GM18507 (cell line): ENCODE data around the gene ST6GALNAC3.
"Not testable (repeated sequence)": the region's sequence is repeated elsewhere in the genome, so short reads cannot be mapped to it uniquely, and the experiment has no call there.

Experiments used
- DNase-seq: peaks from one replicate; pipeline ENCODE4 v3.0.0; 2011; ENCODE audit warnings: low read depth; ENCODE audit not compliant: insufficient read length; ENCODE audit errors: extremely low spot score
- FAIRE-seq: peaks from 2 replicates; lab custom pipeline; 2011; peaks lifted over from hg19 to GRCh38; lab: Jason Lieb, UNC

ST6GALNAC3 gene

DNA sequence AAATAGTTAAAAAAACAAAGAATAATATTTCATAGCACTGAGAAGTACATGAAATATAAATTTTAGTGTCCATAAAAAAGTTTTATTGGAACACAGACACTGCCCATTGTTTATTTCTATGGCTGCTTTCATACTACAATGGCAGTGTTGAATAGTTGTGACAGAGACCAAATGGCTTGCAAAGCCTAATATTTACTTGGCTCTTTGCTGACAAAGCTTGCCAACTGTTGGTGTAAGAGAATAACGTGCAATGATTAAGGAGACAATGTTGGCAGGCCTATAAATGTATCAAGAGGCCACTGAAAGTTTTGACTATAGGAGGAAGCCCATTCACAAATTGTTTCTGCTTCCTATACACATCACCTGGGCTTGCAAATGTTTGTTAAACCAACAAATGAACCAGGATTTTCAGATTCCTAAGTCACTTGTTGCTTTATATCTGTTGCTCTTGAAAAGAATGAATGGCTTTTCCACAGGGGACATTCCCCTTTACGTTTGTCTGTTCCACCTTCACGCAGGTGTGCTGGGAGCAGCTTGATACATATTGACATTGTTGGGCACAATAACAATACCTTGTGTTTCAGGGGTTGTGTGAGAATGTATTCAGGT, 5.5 kb upstream of the ST6GALNAC3 start:
- FAIRE-seq: no peak
- DNase-seq: no peak

DNA sequence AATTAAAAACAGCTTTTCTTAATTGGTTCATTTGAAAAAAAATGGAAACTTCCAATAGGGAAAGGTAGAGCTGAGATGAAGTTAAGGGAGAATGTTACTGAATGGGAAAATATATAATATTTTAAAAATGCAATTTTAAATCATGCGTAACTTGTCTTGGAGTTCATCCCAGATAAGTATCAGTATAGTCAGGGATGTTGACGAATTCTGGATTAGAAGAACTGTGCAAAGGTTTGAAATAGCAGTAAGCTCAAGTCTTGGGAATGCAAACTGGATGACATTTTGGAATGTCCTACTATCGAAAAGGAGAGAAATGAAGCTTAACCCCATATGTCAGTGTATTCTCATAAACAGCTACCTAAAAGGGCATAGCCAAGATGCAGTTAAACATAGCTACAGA, 4.0 kb upstream of the ST6GALNAC3 start:
- no peak for DNase-seq
- FAIRE-seq: no peak

DNA sequence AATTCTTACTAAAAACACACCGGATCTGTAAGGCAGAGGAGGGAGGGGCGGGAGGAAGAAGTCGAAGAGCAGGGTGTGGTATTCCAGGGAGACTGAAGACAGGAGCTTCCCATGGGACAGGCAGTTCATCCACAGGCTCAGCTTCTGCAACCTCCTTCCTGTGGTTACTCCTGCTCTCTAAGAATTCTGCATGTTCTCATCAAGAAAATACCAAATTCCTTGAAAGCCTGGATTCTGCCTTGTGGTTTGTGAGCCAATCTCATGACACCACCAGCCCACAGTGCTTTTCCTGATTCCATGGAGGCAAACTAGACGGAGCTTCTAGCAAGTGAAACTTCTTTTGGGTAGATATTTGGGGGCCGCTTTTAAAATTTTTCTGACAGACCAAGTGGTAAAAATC, 1.1 kb upstream of the ST6GALNAC3 start:
- DNase-seq: no peak

DNA sequence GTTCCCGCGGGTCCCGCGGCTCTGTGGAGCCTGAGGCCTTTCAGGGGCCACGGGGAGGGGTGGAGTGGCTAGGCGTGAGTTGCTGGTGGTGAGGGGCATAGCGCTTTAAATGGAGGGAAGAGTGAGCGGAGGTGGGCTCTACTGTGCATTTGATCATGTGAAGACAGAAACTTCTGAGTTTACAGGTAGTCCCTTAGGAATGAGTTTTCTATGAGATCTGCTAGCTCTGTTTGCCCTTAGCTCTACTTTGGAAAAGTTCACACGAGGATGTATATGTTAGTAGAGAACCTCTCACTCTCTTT, 593 bp downstream of the ST6GALNAC3 start:
- FAIRE-seq: no peak
- DNase-seq: no peak

More for the DNA sequence above, 1.1 kb upstream of the ST6GALNAC3 start:
- FAIRE-seq: no peak

DNA sequence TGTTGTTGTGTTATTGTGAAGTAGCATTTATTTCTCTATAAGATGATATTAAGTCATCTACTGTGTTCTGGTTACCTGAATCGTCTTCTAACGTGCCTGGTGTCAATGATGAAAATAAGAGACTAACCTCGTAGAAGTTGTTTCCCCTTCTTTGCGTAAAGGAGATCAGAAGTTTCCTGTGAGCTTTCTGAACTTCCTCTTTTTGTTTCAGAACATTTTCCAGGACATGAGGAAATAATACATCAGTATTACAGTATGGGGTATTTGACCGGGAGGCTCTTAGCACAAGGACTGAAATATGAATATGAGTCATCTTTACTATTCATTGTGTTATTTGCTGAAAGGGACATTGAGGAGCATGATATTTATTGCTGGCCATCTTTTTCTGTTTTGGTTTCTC, 1.3 kb downstream of the ST6GALNAC3 start:
- DNase-seq: no peak
- no peak for FAIRE-seq

DNA sequence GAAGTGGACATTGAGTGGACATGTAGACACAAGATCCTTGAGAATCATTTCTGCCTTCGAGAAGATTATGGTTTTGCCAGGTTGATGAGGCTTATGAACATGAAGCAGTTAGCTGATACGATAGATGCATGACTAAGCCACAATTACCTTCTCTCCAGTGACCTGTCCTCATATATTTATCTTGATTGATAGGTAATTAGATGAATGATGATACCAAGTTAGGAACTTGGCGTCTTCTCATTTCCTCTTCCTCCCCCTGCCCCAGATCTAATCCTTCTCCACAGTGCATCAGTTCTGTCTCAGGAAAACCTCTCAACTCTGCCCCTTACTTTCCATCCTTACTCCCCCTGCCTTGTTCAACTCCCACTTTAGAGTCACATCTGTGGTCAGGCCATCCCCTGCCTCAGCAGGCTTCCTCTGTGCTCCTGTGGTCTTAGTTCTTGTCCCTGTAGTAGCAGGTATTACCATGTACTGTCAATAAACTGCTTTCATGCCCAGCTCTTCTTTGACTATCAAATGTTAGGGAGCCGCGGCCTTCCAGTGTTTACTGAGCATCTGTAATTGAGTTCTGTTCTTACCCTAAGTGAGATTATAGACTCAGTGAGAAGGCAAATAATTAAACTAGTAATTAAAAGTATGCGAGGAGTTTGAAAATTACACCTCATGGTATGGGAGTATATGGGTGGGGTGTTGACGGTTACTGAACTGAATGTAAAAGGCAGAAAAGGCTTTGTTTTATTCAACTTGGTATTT, 5.1 kb downstream of the ST6GALNAC3 start:
- no peak for DNase-seq
- FAIRE-seq: no peak

DNA sequence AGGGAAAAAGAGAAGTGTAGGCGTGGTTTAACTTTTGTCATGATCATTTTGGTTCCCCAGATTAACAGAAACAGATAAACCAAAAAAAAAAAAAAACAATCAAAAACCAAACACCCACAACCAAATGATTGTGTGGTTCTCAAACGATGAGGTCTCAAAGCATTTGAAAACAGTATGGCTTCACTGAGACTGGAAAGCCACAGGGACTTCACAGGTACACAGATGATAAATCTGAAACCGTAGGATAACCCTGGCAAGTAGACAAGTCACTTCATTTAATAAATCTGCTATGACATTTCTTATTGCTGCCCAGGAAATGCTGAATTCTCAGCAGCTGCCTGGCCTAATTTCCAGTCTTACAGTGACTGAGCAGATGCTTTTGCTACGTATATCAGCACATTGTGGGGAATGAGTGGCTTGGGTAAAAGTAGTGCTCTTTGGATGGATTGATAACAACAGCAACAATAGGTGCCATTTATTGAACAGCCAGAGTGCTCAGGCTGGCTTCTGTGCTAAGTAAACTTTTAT, 6.1 kb downstream of the ST6GALNAC3 start:
- DNase-seq: no peak
- no peak for FAIRE-seq

DNA sequence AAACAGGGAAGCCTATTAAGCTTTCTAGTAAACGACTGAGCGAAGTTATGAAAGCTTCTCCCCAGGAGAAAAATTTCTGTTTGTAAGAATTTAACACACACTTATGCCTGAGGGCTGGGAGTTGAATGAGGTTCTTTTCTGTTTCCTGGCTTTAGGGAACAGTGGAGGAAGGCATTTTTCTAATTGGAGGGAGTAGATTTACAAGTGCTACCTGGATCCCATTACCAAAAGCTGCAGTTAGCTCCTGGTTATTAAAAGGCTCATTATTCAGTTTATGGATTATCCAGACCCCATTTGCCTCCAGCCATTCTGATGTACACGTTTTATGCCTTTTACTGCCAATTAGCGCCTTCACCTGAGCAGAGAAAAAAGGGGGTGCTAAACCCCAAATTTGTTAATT, 7.5 kb downstream of the ST6GALNAC3 start:
- FAIRE-seq (no peak), DNase-seq (no peak)

DNA sequence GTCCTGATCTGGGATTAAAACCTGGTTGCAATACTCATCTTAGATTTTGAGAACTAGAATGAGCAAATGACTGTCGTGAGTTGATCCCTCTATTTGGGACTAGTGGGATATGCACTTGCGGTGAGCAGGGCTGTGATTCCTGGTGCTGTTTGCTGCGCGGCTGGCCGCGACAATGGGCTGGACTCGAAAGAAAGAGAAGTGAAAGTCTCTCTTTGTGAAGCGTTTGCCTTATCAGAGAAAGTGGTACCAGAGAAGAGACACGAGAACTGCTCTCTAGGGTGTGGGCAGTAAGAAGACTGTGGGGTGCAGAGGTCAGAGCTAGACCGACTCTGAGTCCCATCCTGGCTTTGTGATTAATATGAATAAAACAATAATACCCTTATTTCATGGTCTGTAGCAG, 8.6 kb downstream of the ST6GALNAC3 start:
- DNase-seq: no peak
- no peak for FAIRE-seq

DNA sequence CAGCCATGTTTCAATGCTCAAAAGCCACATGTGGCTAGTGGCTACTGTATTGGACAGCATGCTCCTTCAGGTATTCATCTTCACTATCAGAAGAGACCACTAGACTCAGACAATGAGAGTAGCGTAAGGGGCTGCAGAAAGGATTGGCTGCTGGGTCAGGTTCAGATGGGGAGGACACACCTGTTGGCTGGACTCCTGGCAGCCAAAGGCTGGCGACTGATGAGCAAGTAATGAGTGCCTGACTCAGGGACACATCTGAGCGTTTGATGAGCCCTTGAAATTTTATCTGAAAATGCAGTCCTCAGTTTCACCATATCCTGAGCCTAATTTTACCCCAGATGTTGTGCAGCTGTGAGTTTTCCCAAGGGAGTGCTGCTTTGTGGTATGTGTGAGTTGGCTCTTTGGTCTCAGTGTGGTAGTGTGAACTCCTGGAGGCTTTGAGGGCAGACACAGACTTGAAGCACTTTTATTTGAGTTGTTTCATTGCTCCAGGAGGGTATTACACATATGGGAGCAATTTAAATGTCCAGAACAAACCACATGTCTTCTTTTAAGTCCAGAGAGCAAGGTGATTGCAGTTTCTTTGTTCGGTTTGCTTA, 9.6 kb downstream of the ST6GALNAC3 start:
- no peak for FAIRE-seq
- no peak for DNase-seq

DNA sequence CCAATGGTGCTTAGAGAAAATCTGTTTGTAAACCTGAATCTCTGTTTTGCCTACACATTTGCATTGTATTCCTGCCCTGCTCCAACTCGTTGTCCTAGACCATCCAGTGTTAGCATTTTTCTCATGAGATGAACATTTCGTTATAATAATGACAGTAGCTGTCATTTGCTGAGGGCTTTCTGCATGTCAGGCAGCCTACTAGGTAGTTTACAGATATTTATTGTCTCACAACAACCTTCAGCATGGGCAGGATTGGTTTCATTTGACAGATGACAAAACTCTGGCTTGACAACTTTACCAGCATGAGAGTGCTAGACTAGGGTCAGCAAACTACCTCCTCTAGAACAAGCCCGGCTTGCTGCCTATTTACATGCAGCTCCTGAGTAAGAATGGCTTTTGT, 10.1 kb downstream of the ST6GALNAC3 start:
- DNase-seq (no peak), FAIRE-seq (no peak)

DNA sequence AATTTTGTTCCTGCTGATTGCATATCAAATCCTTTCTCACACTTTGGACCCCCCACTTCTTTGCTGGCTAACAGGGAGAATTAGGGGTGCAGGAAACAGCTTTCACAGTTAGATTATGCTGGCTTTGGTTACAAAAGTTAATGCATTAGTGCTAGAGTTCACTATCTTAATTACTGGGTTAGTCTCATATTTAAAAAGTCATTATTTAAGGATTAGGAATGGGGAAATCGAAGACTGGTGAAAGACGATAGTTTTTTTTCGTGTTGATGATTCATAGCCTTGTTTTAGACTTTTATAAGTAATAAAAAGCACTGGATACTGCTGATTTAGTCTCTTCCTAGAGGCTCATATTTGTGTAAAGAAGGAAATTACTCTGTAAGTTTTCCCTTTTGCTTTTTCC, 11.6 kb downstream of the ST6GALNAC3 start:
- FAIRE-seq: no peak

DNA sequence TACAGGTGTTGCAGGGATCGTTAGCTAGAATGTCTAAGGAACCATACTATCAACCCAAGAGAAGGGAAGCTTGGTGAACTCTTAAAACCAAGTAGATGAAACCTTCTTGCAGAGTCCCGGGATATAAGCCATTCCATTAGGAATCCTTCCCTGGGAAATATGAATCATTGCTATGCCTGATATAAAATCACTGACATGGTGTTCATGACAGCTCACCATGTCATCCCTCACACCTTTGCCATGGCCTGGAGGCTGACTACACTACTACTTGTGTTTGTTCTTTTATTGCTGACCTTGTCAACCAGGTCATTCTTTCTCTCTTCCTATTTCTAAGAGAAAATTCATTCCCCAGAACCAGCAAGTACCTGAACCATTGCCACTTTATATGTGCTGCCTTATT, 12.1 kb downstream of the ST6GALNAC3 start:
- no peak for DNase-seq
- no peak for FAIRE-seq

More for the DNA sequence above, 11.6 kb downstream of the ST6GALNAC3 start:
- no peak for DNase-seq

DNA sequence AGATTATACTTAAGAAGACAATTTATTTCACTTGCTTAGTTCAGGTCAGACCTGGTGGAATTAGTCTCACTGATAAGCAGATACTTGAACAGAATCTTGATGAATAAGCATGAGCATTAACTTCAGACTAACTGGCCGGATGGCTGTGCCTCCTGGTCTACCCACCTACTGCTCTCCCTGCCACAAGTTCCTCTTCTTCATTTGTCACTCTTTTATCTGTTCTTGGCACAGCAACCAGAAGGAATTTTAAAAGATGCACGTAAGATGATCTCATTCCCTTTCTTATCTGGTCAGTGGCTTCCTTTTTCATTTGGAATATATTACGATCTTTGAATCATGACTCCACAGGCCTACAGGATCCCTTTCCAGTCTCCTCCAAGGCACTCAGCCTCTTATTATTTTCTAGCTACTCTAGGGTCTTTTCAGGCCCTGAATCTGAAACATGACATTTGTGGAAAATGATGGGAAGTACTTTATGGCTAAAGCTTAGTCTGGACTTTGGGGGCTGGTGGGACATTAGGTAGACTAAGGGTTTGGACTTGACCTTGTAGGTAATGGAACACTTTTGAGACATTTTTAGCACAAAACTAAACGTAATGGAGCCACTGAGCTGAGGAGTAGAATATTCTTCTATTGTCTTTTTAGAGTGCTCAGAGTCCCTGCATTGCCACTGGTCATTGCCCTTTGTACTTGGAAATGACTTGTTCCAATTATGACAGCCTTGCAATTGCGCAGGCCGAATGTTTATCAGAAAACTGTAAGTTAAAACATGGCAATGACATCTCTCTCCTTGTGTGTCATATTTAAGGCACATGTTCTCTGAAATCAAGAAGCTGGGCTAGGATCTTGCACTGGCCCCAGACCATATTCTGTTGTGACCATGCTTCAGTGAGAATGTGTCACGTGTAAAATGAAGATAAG, 16.0 kb downstream of the ST6GALNAC3 start:
- no peak for DNase-seq
- no peak for FAIRE-seq

DNA sequence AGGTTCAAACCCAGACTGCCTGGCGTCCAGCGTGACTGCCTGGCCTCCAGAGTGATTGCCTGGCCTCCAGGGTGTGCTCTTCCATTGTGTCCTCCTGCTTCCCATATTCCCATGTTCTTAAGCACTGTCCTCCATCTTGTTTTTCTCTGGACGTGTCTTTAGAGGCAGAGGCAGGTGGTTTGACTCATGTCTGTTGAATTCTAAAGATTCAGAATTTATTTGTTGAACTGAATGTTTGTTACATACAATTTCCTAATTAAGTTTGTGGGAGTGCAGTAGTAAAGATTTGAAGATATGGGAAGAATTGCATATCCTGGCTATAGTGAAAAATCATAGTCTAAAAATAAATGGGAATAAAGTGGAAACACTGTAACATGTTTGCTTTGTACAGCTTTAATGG, 18.3 kb downstream of the ST6GALNAC3 start:
- FAIRE-seq: no peak
- no peak for DNase-seq

DNA sequence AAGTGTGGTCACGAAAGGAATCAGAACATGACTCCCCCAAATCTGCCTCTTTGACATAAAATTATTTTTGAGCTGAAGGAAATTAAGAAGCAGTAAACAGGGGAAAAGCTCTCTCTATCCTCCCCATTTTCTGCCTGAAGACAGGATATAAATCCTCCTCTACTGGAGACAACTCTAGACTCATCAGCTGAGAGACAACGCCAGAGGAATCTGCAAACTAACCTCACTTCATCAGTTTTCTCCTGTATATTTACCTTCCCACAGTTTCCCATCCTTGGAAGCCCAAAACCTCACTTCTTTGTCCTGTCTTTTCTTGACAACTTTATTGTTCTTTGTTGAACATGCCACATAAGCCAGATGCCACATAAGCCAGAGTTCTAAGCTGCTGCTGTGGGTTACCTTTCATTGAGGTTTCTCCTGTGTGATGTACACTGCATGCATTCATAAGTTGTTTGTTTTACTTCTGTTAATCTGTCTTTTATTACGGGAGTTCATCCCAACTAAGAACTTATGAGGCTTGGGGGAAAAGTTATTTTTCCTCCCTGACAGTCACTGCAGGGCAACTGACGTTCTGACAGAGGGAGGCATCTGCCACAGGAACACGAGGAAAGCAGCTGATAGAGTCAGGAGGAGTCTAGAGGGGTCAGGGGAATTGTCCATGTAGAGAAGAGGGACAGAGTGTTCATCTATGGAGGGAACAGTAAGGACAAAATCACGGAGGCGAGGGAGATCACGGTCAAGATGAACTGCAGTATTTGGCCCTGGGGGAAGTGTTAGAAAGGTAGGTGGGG, 19.2 kb downstream of the ST6GALNAC3 start:
- FAIRE-seq (no peak), DNase-seq (no peak)

DNA sequence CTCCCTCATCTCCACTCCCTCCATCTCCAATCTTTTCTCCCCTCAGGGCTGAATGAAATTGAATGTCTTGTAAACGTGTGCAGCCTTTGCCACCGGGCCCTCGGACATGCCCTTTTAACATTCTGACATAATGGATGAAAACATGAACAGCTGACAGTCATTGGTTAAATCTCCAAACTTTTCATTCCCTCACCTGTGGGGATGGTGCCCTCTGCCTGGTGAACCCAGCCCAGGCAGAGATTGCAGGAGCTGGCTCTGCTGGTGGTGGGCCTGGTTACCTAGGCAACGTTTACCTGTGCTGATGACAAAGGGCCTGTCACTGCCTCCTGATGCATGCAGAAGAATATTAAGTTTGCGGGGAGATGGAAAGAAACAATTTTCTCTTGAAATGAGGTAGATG, 21.3 kb downstream of the ST6GALNAC3 start:
- no peak for DNase-seq
- no peak for FAIRE-seq

DNA sequence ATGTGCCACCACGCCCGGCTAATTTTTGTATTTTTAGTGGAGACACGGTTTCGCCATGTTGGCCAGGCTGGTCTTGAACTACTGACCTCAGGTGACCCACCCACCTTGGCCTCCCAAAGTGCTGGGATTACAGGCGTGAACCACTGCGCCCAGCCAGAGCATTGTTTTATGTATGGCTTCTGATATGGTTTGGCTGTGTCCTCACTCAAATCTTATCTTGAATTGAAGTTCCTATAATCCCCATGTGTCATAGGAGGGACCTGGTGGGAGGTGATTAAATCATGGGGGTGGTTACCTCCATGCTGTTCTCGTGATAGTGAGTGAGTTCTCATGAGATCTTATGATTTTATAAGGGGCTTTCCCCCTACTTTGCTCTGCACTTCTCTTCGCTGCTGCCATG, 22.5 kb downstream of the ST6GALNAC3 start:
- DNase-seq, FAIRE-seq: not testable (repeated sequence)

DNA sequence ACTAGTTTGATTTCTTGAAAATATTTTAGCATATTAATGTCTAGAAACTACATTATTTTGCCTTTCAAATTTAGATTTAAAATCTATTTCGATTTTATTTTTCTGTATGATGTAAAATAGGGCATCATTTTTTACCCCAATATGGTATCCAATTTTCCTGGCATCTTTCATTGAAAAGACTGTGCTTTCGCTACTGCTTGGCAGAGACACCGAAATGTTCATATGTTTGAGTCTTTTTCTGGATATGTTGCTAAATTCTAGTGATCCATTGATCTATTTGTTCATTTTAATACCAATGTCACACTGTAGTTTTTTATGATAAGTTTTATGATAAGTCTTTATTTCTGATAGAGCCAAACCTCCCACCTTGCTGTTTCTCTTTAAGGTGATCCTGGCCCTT, 24.3 kb downstream of the ST6GALNAC3 start:
- no peak for FAIRE-seq
- DNase-seq: no peak
